Measurements from ENCODE around the gene RNF223. TPM values are rescaled to one million over a fixed set of nuclear protein-coding genes. Genes with fewer than 3 reads are reported as not detected.

RNF223 gene
- total and polyA plus RNA-seq, 2 donors (not counting 3 experiments of a cell fraction or from before 2014, with no cell fraction given): not detected

- FAIRE-seq: no peak
- dilution Hi-C loops (cut with MboI; ENCODE audit: extremely low pct_ligation_motif_present, low sequenced_read_pairs): no loop called here
These were observed 35.4 kb downstream of the RNF223 start for GRCh38 chr1:1038694-1039093.

More at GRCh38 chr1:1038694-1039093, 35.4 kb downstream of the RNF223 start:
- intact Hi-C loops (cut with micrococcal nuclease): no loop called here
- Histone ChIP-seq H3K9ac (replicated peaks; ENCODE audit: extremely low read depth, insufficient read depth, low read length) (no peak overlapping the region), H3K27ac (ENCODE audit: insufficient read depth, low read depth, low read length) (no peak overlapping the region), H3K4me2 (ENCODE audit: insufficient read depth, low read length) (no peak overlapping the region), H3K4me1 (ENCODE audit: control insufficient read depth, extremely low read depth, insufficient read depth, low read length) (peaks cover 7% of the 10 kb centered on the region), H3K36me3 (ENCODE audit: control insufficient read depth in 2 of 2, extremely low read depth in 1 of 2, insufficient read depth in 2 of 2, low read length in 2 of 2) (peaks cover 0 to 10% of the 10 kb centered on the region in 2 experiments), H3K4me3 (replicated peaks in 1 of 3; ENCODE audit: insufficient read depth in 1 of 3, low read depth in 1 of 3, low read length in 3 of 3) (no peak overlapping the region), H3K9me3 (replicated peaks; ENCODE audit: control insufficient read depth, insufficient read depth, low read length) (no peaks in the 10 kb centered on the region), H4K20me1 (replicated peaks; ENCODE audit: control insufficient read depth, extremely low read depth, insufficient read depth, low read length) (no peaks in the 10 kb centered on the region), H2AFZ (ENCODE audit: low read depth, low read length) (no peak overlapping the region), H3K79me2 (ENCODE audit: control insufficient read depth, insufficient read depth, low read length) (no peaks in the 10 kb centered on the region), H3K9me1 (replicated peaks; ENCODE audit: control insufficient read depth, extremely low read depth, insufficient read depth, low read length) (no peaks in the 10 kb centered on the region), H3K27me3 (ENCODE audit: control insufficient read depth in 2 of 2, insufficient read depth in 2 of 2, low read length in 2 of 2) (no peaks in the 10 kb centered on the region)
- BruUV-seq (replicated peaks): no TSS peak
- ChIA-PET POLR2A (no interaction called here), CTCF (interaction anchor here (1.7 kb wide), 1 partner anchor 25 kb away, joined by 4 read pairs; no protein-coding TSS in a partner anchor)
- DNase-seq (ENCODE audit: low read depth, low spot score): no peak
- TF ChIP-seq CTCF (IDR thresholded peaks at IDR 0.05; ENCODE audit: extremely low read depth in 1 of 2, insufficient read depth in 1 of 2, low read depth in 1 of 2, low read length in 2 of 2) (no peak), EZH2 (IDR thresholded peaks at IDR 0.05; ENCODE audit: borderline replicate concordance, low read depth, low read length, severe bottlenecking) (no peak), FOS (IDR thresholded peaks at IDR 0.05; ENCODE audit: borderline replicate concordance, insufficient read depth, low read length) (no peak), MYC (IDR thresholded peaks at IDR 0.05; ENCODE audit: low read depth, low read length) (no peak), MAX (IDR thresholded peaks at IDR 0.05; ENCODE audit: insufficient read depth, insufficient read length) (no peak), POLR2AphosphoS5 (IDR thresholded peaks at IDR 0.05; ENCODE audit: insufficient read depth, low read depth, low read length) (no peak), JUN (IDR thresholded peaks at IDR 0.05; ENCODE audit: borderline replicate concordance, insufficient read depth, insufficient read length, low read depth) (no peak), POLR2A (IDR thresholded peaks at IDR 0.05; ENCODE audit: low read depth, low read length) (no peak), GATA2 (IDR thresholded peaks at IDR 0.05; ENCODE audit: insufficient read depth, insufficient read length, low read depth, low read length) (no peak)
